ENCODE measurements around the gene CYP17A1. TPM values are rescaled to one million over a fixed set of nuclear protein-coding genes. Genes with fewer than 3 reads are reported as not detected.

The CYP17A1 gene
- total RNA-seq, 6 donors from 2014 or later = 1.2 to 6.3 (median 2.1) TPM; not detected in 1

- Histone ChIP-seq H3K9me3 (no peaks in the 10 kb centered on the region), H3K27me3 (no peaks in the 10 kb centered on the region), H3K4me1 (peaks cover 4 to 15% (median 11%) of the 10 kb centered on the region in 4 donors), H3K4me3 (peak overlapping the region in 3 of 4 donors; percentile 47 to 64 (median 62)), H3K36me3 (peaks cover 0 to 4% (median 0%) of the 10 kb centered on the region in 4 donors), H3K27ac (no peak overlapping the region)
- 91 to 94% methylated on average over 10 of the region's 10 CpGs for WGBS, 2 donors
- DNase-seq = no peak
- peak in 1 of 2 donors; percentile 10 for ATAC-seq (ENCODE audit: low FRiP score in 2 of 2)
- no peak for TF ChIP-seq POLR2A (IDR thresholded peaks at IDR 0.05)
- no peak for TF ChIP-seq EP300 (IDR thresholded peaks at IDR 0.05)
- TF ChIP-seq POLR2AphosphoS5 (IDR thresholded peaks at IDR 0.05) = no peak
- TF ChIP-seq CTCF (IDR thresholded peaks at IDR 0.05) = no peak
These were observed 33.0 kb upstream of the CYP17A1 start for GRCh38 chr10:102870221-102870620.

GRCh38 chr10:102869258-102870198 lies 32.3 kb upstream of the CYP17A1 start, which contains the start of gene AS3MT:
AS3MT (plus strand) TSS chr10:102869470; CDS start chr10:102869593, 123 bp downstream.
- ATAC-seq (ENCODE audit: low FRiP score in 2 of 2) (peak; percentile 55 to 89), DNase-seq (peak; percentile 31 to 88)
- Histone ChIP-seq H3K27me3 (no peaks in the 10 kb centered on the region), H3K36me3 (peaks cover 0 to 4% (median 0%) of the 10 kb centered on the region in 4 donors), H3K27ac (peak within 1 kb of the TSS in 2 of 4 donors; percentile 38 to 64), H3K4me3 (peak within 1 kb of the TSS; percentile 16 to 64 (median 54)), H3K4me1 (peaks cover 4 to 15% (median 11%) of the 10 kb centered on the region in 4 donors), H3K9me3 (no peaks in the 10 kb centered on the region)
- TF ChIP-seq CTCF (IDR thresholded peaks at IDR 0.05) (no peak), EP300 (IDR thresholded peaks at IDR 0.05) (no peak), POLR2A (IDR thresholded peaks at IDR 0.05) (no peak), POLR2AphosphoS5 (IDR thresholded peaks at IDR 0.05) (no peak)
- WGBS, 2 donors = 10 to 16% methylated on average over 17 to 47 of the region's 63 CpGs

GRCh38 chr10:102868911-102869257 lies 31.7 kb upstream of the CYP17A1 start:
- Histone ChIP-seq H3K27ac (peak overlapping the region in 2 of 4 donors; percentile 38 to 64), H3K9me3 (no peaks in the 10 kb centered on the region), H3K4me3 (peak overlapping the region in 3 of 4 donors; percentile 47 to 64 (median 62)), H3K27me3 (no peaks in the 10 kb centered on the region), H3K4me1 (peaks cover 4 to 15% (median 11%) of the 10 kb centered on the region in 4 donors), H3K36me3 (peaks cover 0 to 4% (median 1%) of the 10 kb centered on the region in 4 donors)
- TF ChIP-seq CTCF (IDR thresholded peaks at IDR 0.05) = no peak
- 38 to 47% methylated on average over 5 of the region's 5 CpGs for WGBS, 2 donors
- DNase-seq (no peak), ATAC-seq (ENCODE audit: low FRiP score in 2 of 2) (no peak)

- Histone ChIP-seq H3K4me3 (no peak overlapping the region), H3K36me3 (peaks cover 8 to 30% (median 16%) of the 10 kb centered on the region in 4 donors), H3K27me3 (no peaks in the 10 kb centered on the region), H3K9me3 (no peaks in the 10 kb centered on the region), H3K4me1 (peaks cover 4 to 15% (median 11%) of the 10 kb centered on the region in 4 donors), H3K27ac (no peak overlapping the region)
- TF ChIP-seq EP300 (IDR thresholded peaks at IDR 0.05) (no peak), POLR2AphosphoS5 (IDR thresholded peaks at IDR 0.05) (no peak), CTCF (IDR thresholded peaks at IDR 0.05) (no peak), POLR2A (IDR thresholded peaks at IDR 0.05) (no peak)
- DNase-seq (no peak), ATAC-seq (ENCODE audit: low FRiP score in 2 of 2) (no peak)
- 87 to 91% methylated on average over 3 of the region's 3 CpGs for WGBS, 2 donors
These were observed 28.4 kb upstream of the CYP17A1 start for GRCh38 chr10:102865620-102866019.
